Cardiac muscle cell (in vitro differentiated cells and primary cell): ENCODE results near the gene BMX. TPM values are rescaled to one million over a fixed set of nuclear protein-coding genes. Genes with fewer than 3 reads are reported as not detected.

Experiments
- DNase-seq, 2 donors: peaks; one replicate each; pipeline versions ENCODE4 v3.0.0 to v3.0.0-alpha.2; 2010 to 2017; ENCODE audit warnings: low read depth in 1 of 2, low spot score in 1 of 2
- H3K27ac ChIP-seq: fragments of 200-600 bp; sonication (generic); 2 replicates; pipeline ENCODE4 v1.5.1; 2016
- H3K27me3 ChIP-seq: fragments of 200-600 bp; sonication (generic); 2 replicates; pipeline ENCODE4 v1.6.0; 2016; ENCODE audit warnings: control low read depth
- H3K36me3 ChIP-seq: fragments of 200-600 bp; sonication (generic); 2 replicates; pipeline ENCODE4 v1.5.1; 2016; ENCODE audit warnings: control low read depth
- H3K4me1 ChIP-seq: fragments of 200-600 bp; sonication (generic); 2 replicates; pipeline ENCODE4 v1.8.1; 2017; ENCODE audit warnings: low read depth, mild to moderate bottlenecking, mixed run types
- H3K4me3 ChIP-seq: fragments of 200-600 bp; sonication (generic); 2 replicates; pipeline ENCODE4 v1.5.1; 2016; ENCODE audit warnings: mild to moderate bottlenecking
- H3K9me3 ChIP-seq: fragments of 200-600 bp; sonication (generic); 2 replicates; pipeline ENCODE4 v1.5.1; 2017; ENCODE audit warnings: low read depth, mild to moderate bottlenecking, control low read depth
- CTCF ChIP-seq: IDR thresholded peaks from 2 replicates; pipeline ENCODE4 v1.5.1; 2012; ENCODE audit warnings: low read depth, mild to moderate bottlenecking, low read length
- polyA plus RNA-seq: library from polyadenylated mRNA; unstranded; fragments of >200 nt; fragmentation: Nextera tagmentation; extraction: Ambion mirVana; gene quantifications from 2 replicates; pipeline ENCODE4 v1.2.1, GENCODE V29; 2016
- total RNA-seq: library from RNA; depleted of rRNA; stranded (reverse); fragments of >200 nt; gene quantifications from 2 replicates; pipeline ENCODE4 v1.2.3, GENCODE V29; 2016

BMX gene
- total RNA-seq, result not detected in 2 replicates
- 0.13 TPM in 1 of 2 replicates, not detected in the other for polyA plus RNA-seq

GRCh38 chrX:15500497-15500966 is at the start of gene BMX:
Gene BMX, plus strand, starts transcription at chrX:15500807. Its CDS starts 7,547 bp downstream, at chrX:15508354.
- Histone ChIP-seq H3K27ac (no peak within 1 kb of the TSS), H3K4me3 (no peak within 1 kb of the TSS), H3K36me3 (no peaks in the 10 kb centered on the region), H3K9me3 (no peaks in the 10 kb centered on the region), H3K27me3 (peaks cover 3% of the 10 kb centered on the region), H3K4me1 (peaks cover 2% of the 10 kb centered on the region)
- TF ChIP-seq CTCF, result no peak
- DNase-seq, result peak in 1 of 2 donors; percentile 87

GRCh38 chrX:15451913-15452312 is 48.7 kb upstream of the BMX start:
- Histone ChIP-seq H3K4me3 (no peak overlapping the region), H3K36me3 (no peaks in the 10 kb centered on the region), H3K4me1 (no peaks in the 10 kb centered on the region), H3K27ac (no peak overlapping the region), H3K9me3 (no peaks in the 10 kb centered on the region), H3K27me3 (no peaks in the 10 kb centered on the region)
- no peak for TF ChIP-seq CTCF
- DNase-seq, result peak in 1 of 2 donors; percentile 29

GRCh38 chrX:15464704-15465103 is 35.9 kb upstream of the BMX start:
- Histone ChIP-seq H3K4me3 (no peak overlapping the region), H3K36me3 (no peaks in the 10 kb centered on the region), H3K27ac (no peak overlapping the region), H3K9me3 (no peaks in the 10 kb centered on the region), H3K4me1 (no peaks in the 10 kb centered on the region), H3K27me3 (no peaks in the 10 kb centered on the region)
- no peak for TF ChIP-seq CTCF
- DNase-seq, result no peak

GRCh38 chrX:15465347-15465746 is 35.3 kb upstream of the BMX start:
- Histone ChIP-seq H3K36me3 (no peaks in the 10 kb centered on the region), H3K27me3 (no peaks in the 10 kb centered on the region), H3K27ac (no peak overlapping the region), H3K4me1 (no peaks in the 10 kb centered on the region), H3K4me3 (no peak overlapping the region), H3K9me3 (no peaks in the 10 kb centered on the region)
- peak in 1 of 2 donors; percentile 14 for DNase-seq
- TF ChIP-seq CTCF, result no peak

GRCh38 chrX:15465896-15466651 is 34.5 kb upstream of the BMX start:
- H3K27ac ChIP-seq, result no peak overlapping the region
- H3K4me1 ChIP-seq, result no peaks in the 10 kb centered on the region
- no peak overlapping the region for H3K4me3 ChIP-seq
- TF ChIP-seq CTCF, result peak; percentile 6
- no peaks in the 10 kb centered on the region for H3K36me3 ChIP-seq
- DNase-seq, result peak; percentile 5 to 44
- no peaks in the 10 kb centered on the region for H3K9me3 ChIP-seq
- no peaks in the 10 kb centered on the region for H3K27me3 ChIP-seq
